Fibroblast of lung (primary cell): ENCODE measurements around the gene RENBP.

Experiments used
- CTCF ChIP-seq, 2 donors: IDR thresholded peaks in 1 of 2; conservative IDR thresholded peaks in 1 of 2; 1 replicate in 1 of 2; 2 replicates in 1 of 2; pipeline ENCODE4 v1.5.1; 2011 to 2012; ENCODE audit warnings: low read length in 2 of 2, control low read depth in 1 of 2, inconsistent platforms in 1 of 2, low read depth in 1 of 2, mild to moderate bottlenecking in 1 of 2
- EZH2 ChIP-seq: IDR thresholded peaks from 2 replicates; pipeline ENCODE4 v1.5.1; 2012; ENCODE audit warnings: low read length, control low read depth, mild to moderate bottlenecking; ENCODE audit errors: missing control alignments

- no peak for TF ChIP-seq CTCF (conservative IDR thresholded peaks at IDR 0.05 in 1 of 2, IDR thresholded peaks at IDR 0.05 in 1 of 2; ENCODE audit: low read depth in 1 of 2, low read length in 2 of 2)
- no peak for TF ChIP-seq EZH2
These were observed 14.9 kb downstream of the RENBP start for GRCh38 chrX:153929576-153929975.
